Heart left ventricle (tissue), 16 donors: Measurements from ENCODE around the gene ICA1L. TPM values are rescaled to one million over a fixed set of nuclear protein-coding genes. Genes with fewer than 3 reads are reported as not detected.
"Not testable (repeated sequence)": the region's sequence is repeated elsewhere in the genome, so short reads cannot be mapped to it uniquely, and the experiment has no call there.

ENCODE experiments used
- ATAC-seq, 4 donors: fragments of 200-7000 bp; cut with Tn5 transposase; one replicate each; pipeline ENCODE4 v1.9.1; 2020 to 2022; ENCODE audit warnings: moderate library complexity in 4 of 4, mild to moderate bottlenecking in 3 of 4, moderate number of reproducible peaks in 1 of 4
- DNase-seq, 5 donors: peaks; one replicate each; pipeline ENCODE4 v3.0.0-alpha.2; 2020
- H3K27ac ChIP-seq, 12 donors: fragments of 200-600 bp; sonication (generic) in 4 of 12; one replicate each; pipeline versions ENCODE4 v1.5.0 to v1.8.0; 2016 to 2022; ENCODE audit warnings: mild to moderate bottlenecking in 2 of 12
- H3K27me3 ChIP-seq, 9 donors: fragments of 200-600 bp; sonication (generic) in 2 of 9; one replicate each; pipeline versions ENCODE4 v1.5.1 to v1.8.0; 2016 to 2022; ENCODE audit warnings: mild to moderate bottlenecking in 3 of 9
- H3K36me3 ChIP-seq, 9 donors: fragments of 200-600 bp; sonication (generic) in 2 of 9; one replicate each; pipeline versions ENCODE4 v1.5.0 to v1.8.0; 2018 to 2022; ENCODE audit warnings: mild to moderate bottlenecking in 2 of 9
- H3K4me1 ChIP-seq, 12 donors: fragments of 200-600 bp; sonication (generic) in 4 of 12; one replicate each; pipeline versions ENCODE4 v1.5.0 to v1.8.0; 2016 to 2022; ENCODE audit warnings: mild to moderate bottlenecking in 3 of 12
- H3K4me3 ChIP-seq, 12 donors: fragments of 200-600 bp; sonication (generic) in 4 of 12; one replicate each; pipeline versions ENCODE4 v1.5.0 to v1.8.0; 2017 to 2022; ENCODE audit warnings: mild to moderate bottlenecking in 9 of 12, moderate library complexity in 4 of 12
- H3K9me3 ChIP-seq, 12 donors: fragments of 200-600 bp; sonication (generic) in 4 of 12; one replicate each; pipeline versions ENCODE4 v1.5.0 to v1.8.0; 2016 to 2022; ENCODE audit warnings: mild to moderate bottlenecking in 1 of 12
- POLR2A ChIP-seq, 2 donors: fragments of 450-650 bp; IDR thresholded peaks; one replicate each; pipeline ENCODE4 v1.6.1; 2017; ENCODE audit warnings: antibody characterized with exemption in 2 of 2, mild to moderate bottlenecking in 2 of 2, moderate library complexity in 2 of 2
- whole genome bisulfite sequencing, 4 donors: extraction: QIAGEN DNeasy Blood & Tissue Kit in 2 of 4; methylation state at CpG; one replicate each; pipeline versions ENCODE4 v1.1.5 to v1.1.7; 2013 to 2018; 5-methylcytosine and 5-hydroxymethylcytosine counted together
- intact Hi-C, 10 donors: fragments of 100-400 bp; cut with DNase I; formaldehyde crosslinking; loops; one replicate each; pipeline versions ENCODE4 v1.11.1 to v1.14.2; 2022
- polyA plus RNA-seq, 2 donors: library from polyadenylated mRNA; stranded (reverse); fragments of 200-250 nt; gene quantifications; one replicate each; pipeline ENCODE4 v1.2.3, GENCODE V29; 2013
- total RNA-seq, 9 donors: library from RNA; depleted of rRNA in 2 of 9; stranded (reverse); fragments of >200 nt in 2 of 9; fragmentation: NEBNext Ultra II Directional in 3 of 9; extraction: Animal tissue kit (Norgen Biotek cat#: 25700) in 3 of 9; gene quantifications; one replicate each; pipeline versions ENCODE4 v1.1.0 to v1.2.4, GENCODE V29; 2016 to 2023
- TF ChIP-seq, protein P1 (sequence below), 12 donors: fragments of 200-600 bp; sonication (generic) in 4 of 12; IDR thresholded peaks; one replicate each; pipeline versions ENCODE4 v1.5.0 to v1.8.0; 2018 to 2022; ENCODE audit warnings: antibody characterized with exemption in 12 of 12, mild to moderate bottlenecking in 5 of 12
- donor health status: ischemic (EF 13 %, LVEDD 7.1; RV severe dilation, severe dysfunction).
- donor health status: healthy with polysubstance abuse.
- donor health status: DM: no; HTN: yes; CAD: no.
- donor health status: DM: no; HTN: no; CAD: no.
- donor health status: ischemic (EF 25% LVEDD 6.9; RV normal size, moderate dysfunction).
- donor health status: ischemic (EF 25% LVEDD 5.7; RV mildly dilated, moderate dysfunction).
- donor health status: healthy.
- donor health status: DM: yes; HTN: yes; CAD: no.
- donor health status: ischemic (EF 35%, LVEDD 5.7; RV mildly dilated, moderate dysfunction).
- donor health status: nonischemic (EF 11% LVEDD 7.7; RV severe dilation, severe dysfunction).
- donor health status: DM: yes; HTN: yes; CAD: no.
- donor health status: PGD.
- donor health status: ischemic (EF 29% LVEDD 5.4; RV normal size, mild dysfunction).
- donor health status: nonischemic (EF 23%, LVEDD 6.1; RV moderate dilation, normal function).

The ICA1L gene
- total and polyA plus RNA-seq, 11 donors: 1.5 to 9.2 (median 6.0) TPM

DNA sequence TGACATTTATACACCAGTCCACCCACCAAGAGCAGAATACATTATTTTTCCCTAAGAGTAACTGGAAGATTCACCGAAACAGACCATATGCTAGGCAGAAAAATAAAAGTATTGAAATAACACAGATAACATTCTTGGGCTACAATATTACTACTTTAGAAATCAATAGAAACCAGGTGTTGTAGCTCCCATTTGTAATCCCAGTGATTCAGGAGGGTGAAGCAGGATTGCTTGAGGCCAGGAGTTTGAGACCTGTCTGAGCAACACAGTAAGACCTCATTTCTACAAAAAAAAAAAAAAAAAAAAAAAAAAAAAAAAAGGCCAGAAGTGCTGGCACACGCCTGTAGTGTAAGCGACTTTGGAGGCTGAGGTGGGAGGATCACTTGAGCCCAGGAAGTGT, 9.6 kb downstream of the ICA1L start:
- no peak overlapping the region for H3K27ac ChIP-seq
- peaks cover 0 to 12% (median 0%) of the 10 kb centered on the region in 12 donors for H3K9me3 ChIP-seq
- H3K27me3 ChIP-seq: no peaks in the 10 kb centered on the region
- ATAC-seq (no peak), DNase-seq (no peak)
- no peak overlapping the region for H3K4me3 ChIP-seq
- intact Hi-C loops: no loop called here
- no peak for TF ChIP-seq POLR2A (IDR thresholded peaks at IDR 0.05)
- H3K36me3 ChIP-seq: peaks cover 0 to 4% (median 0%) of the 10 kb centered on the region in 9 donors
- 95 to 98% (median 97%) methylated on average over 3 of the region's 3 CpGs for WGBS, 4 donors
- no peaks in the 10 kb centered on the region for H3K4me1 ChIP-seq

DNA sequence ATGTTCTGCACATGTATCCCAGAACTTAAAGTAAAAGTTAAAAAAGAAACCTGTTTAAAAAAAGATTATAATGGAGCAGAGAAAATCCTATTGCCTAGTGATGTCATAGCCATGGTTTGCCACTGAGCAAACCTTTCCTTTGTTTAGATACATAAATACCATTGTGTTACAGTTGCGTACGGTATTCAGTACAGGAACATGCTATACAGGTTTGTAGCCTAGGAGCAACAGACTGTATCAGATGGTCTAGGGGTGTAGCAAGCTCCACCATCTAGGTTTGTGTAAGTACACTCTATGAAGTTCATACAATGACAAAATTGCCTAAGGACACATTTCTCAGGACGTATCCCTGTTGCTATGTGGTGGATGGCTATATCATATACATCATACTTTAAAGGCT, 13.0 kb downstream of the ICA1L start:
- no peak for ATAC-seq

DNA sequence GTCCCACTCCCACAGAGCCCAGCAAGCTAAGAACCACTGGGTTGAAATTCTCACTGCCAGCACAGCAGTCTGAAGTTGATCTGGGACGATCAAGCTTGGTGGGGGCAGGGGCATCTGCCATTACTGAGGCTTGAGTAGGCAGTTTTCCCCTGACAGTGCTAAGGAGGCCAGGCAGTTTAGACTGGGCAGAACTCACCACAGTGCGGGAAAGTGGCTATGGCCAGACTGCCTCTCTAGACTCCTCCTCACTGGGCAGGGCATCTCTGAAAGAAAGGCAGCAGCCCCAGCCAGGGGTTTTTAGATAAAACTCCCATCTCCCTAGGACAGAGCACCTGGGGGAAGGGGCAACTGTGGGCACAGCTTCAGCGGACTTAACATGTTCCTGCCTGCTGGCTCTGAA, 22.2 kb downstream of the ICA1L start:
- H3K4me3 ChIP-seq, ATAC-seq, H3K27me3 ChIP-seq, H3K36me3 ChIP-seq, H3K4me1 ChIP-seq, intact Hi-C loops, H3K9me3 ChIP-seq, H3K27ac ChIP-seq, DNase-seq: not testable (repeated sequence)
- WGBS, 4 donors: 79 to 81% (median 79%) methylated on average over 2 to 3 of the region's 3 CpGs

More for the DNA sequence above, 13.0 kb downstream of the ICA1L start:
- Histone ChIP-seq H3K36me3 (peaks cover 0 to 4% (median 0%) of the 10 kb centered on the region in 9 donors), H3K27ac (no peak overlapping the region), H3K4me1 (no peaks in the 10 kb centered on the region), H3K4me3 (no peak overlapping the region), H3K9me3 (peaks cover 0 to 12% (median 0%) of the 10 kb centered on the region in 12 donors), H3K27me3 (no peaks in the 10 kb centered on the region)
- TF ChIP-seq POLR2A (IDR thresholded peaks at IDR 0.05): no peak
- TF ChIP-seq, protein P1, sequence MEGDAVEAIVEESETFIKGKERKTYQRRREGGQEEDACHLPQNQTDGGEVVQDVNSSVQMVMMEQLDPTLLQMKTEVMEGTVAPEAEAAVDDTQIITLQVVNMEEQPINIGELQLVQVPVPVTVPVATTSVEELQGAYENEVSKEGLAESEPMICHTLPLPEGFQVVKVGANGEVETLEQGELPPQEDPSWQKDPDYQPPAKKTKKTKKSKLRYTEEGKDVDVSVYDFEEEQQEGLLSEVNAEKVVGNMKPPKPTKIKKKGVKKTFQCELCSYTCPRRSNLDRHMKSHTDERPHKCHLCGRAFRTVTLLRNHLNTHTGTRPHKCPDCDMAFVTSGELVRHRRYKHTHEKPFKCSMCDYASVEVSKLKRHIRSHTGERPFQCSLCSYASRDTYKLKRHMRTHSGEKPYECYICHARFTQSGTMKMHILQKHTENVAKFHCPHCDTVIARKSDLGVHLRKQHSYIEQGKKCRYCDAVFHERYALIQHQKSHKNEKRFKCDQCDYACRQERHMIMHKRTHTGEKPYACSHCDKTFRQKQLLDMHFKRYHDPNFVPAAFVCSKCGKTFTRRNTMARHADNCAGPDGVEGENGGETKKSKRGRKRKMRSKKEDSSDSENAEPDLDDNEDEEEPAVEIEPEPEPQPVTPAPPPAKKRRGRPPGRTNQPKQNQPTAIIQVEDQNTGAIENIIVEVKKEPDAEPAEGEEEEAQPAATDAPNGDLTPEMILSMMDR (IDR thresholded peaks at IDR 0.05): no peak
- DNase-seq: no peak
- WGBS, 4 donors: 67 to 98% (median 92%) methylated on average over 3 of the region's 3 CpGs
- intact Hi-C loops: no loop called here

DNA sequence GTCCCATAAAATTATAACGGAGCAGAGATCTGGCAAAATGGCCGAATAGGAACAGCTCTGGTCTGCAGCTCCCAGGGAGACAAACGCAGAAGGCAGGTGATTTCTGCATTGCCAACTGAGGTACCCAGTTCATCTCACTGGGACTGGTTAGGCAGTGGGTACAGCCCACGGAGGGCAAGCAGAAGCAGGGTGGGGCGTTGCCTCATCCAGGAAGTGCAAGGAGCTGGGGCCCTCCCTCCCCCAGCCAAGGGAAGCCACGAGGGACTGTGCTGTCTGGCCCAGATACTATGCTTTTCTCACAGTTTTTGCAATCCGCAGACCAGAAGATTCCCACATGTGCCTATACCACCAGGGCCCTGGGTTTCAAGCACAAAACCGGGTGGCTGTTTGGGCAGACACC, 22.8 kb downstream of the ICA1L start:
- peak in 1 of 5 donors; percentile 42 for DNase-seq
- 61 to 74% (median 66%) methylated on average over 6 to 8 of the region's 8 CpGs for WGBS, 4 donors

DNA sequence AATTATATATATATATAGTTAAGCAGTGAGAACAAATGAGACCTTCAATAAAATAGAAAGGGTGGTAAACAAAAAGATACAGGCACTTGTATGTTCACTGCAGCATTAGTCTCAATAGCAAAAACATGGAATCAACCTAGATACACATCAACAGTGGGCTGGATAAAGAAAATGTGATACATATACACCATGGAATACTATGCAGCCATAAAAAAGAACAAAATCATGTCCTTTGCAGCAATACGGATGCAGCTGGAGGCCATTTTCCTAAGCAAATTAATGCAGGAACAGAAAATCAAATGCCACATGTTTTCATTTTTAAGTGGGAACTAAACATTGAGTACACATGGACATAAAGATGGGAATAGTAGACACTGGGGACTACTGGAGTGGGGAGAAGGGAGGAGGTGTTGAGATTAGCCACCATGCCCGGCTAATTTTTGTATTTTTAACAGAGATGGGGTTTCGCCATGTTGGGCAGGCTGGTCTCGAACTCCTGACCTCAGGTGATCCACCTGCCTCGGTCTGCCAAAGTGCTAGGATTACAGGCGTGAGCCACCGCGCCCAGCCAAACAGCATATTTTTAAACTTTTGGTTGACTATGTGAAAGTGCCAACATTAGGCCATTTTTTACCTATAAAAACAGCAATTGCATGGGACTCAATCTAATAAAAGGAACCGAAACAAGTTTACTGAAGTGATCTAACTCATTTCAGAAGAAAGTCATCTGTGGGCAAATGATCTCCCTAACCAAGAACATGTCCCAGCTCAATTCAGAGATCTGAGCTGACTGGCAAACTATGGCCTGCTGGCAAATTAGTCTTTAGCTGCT, 23.7 kb downstream of the ICA1L start:
- Histone ChIP-seq H3K4me1 (peaks cover 0 to 9% (median 0%) of the 10 kb centered on the region in 12 donors), H3K27me3 (no peaks in the 10 kb centered on the region), H3K36me3 (peaks cover 0 to 6% (median 0%) of the 10 kb centered on the region in 9 donors), H3K27ac (no peak overlapping the region), H3K4me3 (no peak overlapping the region), H3K9me3 (peaks cover 0 to 11% (median 4%) of the 10 kb centered on the region in 12 donors)
- WGBS, 4 donors: 85 to 97% (median 93%) methylated on average over 9 of the region's 9 CpGs
- no peak for ATAC-seq
- DNase-seq: no peak
- TF ChIP-seq POLR2A (IDR thresholded peaks at IDR 0.05): no peak
- TF ChIP-seq, protein P1 (IDR thresholded peaks at IDR 0.05): no peak
- intact Hi-C loops: no loop called here

More for the DNA sequence above, 22.8 kb downstream of the ICA1L start:
- Histone ChIP-seq H3K9me3 (peaks cover 0 to 4% (median 0%) of the 10 kb centered on the region in 12 donors), H3K4me1 (peaks cover 0 to 9% (median 0%) of the 10 kb centered on the region in 12 donors), H3K36me3 (no peaks in the 10 kb centered on the region), H3K27me3 (no peaks in the 10 kb centered on the region), H3K4me3 (no peak overlapping the region), H3K27ac (no peak overlapping the region)
- ATAC-seq: peak in 1 of 4 donors; percentile 51
- TF ChIP-seq, protein P1 (IDR thresholded peaks at IDR 0.05): no peak
- no peak for TF ChIP-seq POLR2A (IDR thresholded peaks at IDR 0.05)
- intact Hi-C loops: no loop called here
